NCI-H446 treated with DMSO at 0.1 percent for 48 hours (cell line): ENCODE measurements around the gene C4orf46.
"Not testable (repeated sequence)": the region's sequence is repeated elsewhere in the genome, so short reads cannot be mapped to it uniquely, and the experiment has no call there.

Source experiments
- DNase-seq: peaks from one replicate; lab custom pipeline; 2025; lab: John Stamatoyannopoulos, UW

Gene C4orf46

DNA sequence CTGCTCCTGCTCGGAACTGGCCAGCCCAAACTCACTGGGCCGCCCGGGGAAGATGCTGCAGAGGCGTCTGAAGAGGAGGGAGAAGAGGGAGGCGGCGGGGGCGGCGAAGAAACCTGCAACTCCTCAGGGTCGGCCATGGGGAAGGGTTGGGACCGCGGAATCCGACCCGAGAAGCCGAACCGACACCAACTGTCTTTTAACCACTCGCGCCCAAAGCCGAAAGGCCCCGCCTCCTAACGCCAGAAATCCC lies at the start of gene C4orf46:
TSS of gene C4orf46 (minus strand) at position 223 of the 250 bp plus-strand sequence. CDS start at position 137, 86 bp downstream.
- no peak for DNase-seq

GRCh38 chr4:158715802-158716201 lies 44.1 kb upstream of the C4orf46 start:
- no peak for DNase-seq

DNA sequence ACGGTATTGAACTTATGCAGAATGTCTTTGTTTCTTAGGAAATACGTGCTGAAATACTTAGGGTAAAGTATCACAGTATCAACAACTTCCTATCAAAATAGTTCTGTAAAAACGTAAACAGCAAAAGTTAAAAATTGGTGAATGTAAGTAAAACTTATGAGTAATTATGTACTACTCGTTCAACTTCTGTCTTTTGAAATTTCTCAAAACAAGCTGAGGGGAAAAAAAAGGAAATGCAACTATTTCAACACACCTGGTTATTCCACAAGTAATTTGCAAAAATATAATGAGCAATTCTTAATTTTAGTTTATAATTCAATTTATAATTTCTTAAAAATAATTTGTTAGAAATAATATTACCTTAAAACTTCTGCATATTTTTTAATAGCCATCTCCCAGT lies 43.2 kb upstream of the C4orf46 start:
- DNase-seq: no peak

GRCh38 chr4:158712622-158713021 lies 40.9 kb upstream of the C4orf46 start:
- DNase-seq: not testable (repeated sequence)

DNA sequence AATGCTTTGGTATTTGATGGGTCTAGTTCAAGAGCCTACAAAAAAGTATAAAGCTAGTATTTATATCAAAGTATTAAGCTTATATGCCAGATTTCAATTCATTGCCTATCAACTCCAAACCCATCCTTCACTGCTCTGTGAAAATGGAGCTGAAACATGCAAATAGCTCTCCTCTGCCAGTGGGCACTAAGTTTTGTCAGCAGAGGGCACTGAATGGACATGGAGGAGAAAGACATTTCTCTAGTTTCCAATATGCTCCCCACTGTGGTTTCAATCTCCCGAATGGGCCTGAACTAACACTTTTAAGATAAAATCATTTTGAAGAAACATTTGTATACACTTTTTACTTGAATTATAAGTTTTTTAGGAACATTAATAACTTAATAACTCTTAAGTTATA lies 39.1 kb upstream of the C4orf46 start:
- DNase-seq: no peak

GRCh38 chr4:158704274-158704673 lies 32.6 kb upstream of the C4orf46 start:
- no peak for DNase-seq

DNA sequence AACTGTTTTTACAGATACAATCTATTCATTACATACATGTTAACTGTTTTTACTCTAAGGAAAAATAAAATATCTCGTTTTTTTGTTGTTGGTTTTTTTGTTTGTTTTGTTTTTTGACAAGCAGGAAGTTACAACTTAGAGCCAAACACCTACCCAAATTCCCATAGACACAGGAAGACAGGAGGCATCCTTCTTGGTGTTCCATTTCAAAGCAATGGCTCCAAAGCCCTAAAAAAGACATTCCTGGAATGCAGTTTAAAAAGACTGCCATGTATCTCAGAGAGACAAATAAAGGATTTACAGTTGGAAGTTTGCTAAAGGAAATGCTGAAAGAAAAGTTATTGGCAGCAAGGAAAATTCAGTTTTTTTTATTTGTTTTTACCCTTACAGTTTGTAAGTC lies 17.1 kb upstream of the C4orf46 start:
- no peak for DNase-seq

DNA sequence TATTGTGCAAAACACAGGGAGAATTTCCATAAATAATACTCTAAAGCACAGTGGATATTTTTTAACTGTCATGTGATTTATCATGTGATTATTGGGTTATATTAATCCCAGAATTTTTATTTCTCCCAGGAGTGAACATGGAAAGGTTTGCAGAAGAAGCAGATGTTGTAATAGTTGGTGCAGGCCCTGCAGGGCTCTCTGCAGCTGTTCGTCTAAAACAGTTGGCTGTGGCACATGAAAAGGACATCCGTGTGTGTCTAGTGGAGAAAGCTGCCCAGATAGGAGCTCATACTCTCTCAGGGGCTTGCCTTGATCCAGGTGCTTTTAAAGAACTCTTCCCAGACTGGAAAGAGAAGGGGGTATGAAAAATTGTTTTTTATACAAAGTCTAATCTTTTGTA lies 10.4 kb upstream of the C4orf46 start:
- DNase-seq: no peak

GRCh38 chr4:158681629-158682028 lies 9.9 kb upstream of the C4orf46 start:
- no peak for DNase-seq

- DNase-seq: no peak
These were observed 7.1 kb upstream of the C4orf46 start for GRCh38 chr4:158678767-158679166.

GRCh38 chr4:158676076-158676475 lies 4.4 kb upstream of the C4orf46 start:
- DNase-seq: no peak

- no peak for DNase-seq
These were observed 1.9 kb upstream of the C4orf46 start for GRCh38 chr4:158673633-158674032.

- DNase-seq: peak; percentile 99
These were observed 474 bp upstream of the C4orf46 start, which contains the start of gene ETFDH for GRCh38 chr4:158671915-158672806. TSS of gene ETFDH (plus strand) at chr4:158672296. CDS start at chr4:158672457, 161 bp downstream.

- peak; percentile 31 for DNase-seq
These were observed 567 bp downstream of the C4orf46 start for GRCh38 chr4:158670975-158671664.

- no peak for DNase-seq
These were observed 2.4 kb downstream of the C4orf46 start for GRCh38 chr4:158669310-158669709.

DNA sequence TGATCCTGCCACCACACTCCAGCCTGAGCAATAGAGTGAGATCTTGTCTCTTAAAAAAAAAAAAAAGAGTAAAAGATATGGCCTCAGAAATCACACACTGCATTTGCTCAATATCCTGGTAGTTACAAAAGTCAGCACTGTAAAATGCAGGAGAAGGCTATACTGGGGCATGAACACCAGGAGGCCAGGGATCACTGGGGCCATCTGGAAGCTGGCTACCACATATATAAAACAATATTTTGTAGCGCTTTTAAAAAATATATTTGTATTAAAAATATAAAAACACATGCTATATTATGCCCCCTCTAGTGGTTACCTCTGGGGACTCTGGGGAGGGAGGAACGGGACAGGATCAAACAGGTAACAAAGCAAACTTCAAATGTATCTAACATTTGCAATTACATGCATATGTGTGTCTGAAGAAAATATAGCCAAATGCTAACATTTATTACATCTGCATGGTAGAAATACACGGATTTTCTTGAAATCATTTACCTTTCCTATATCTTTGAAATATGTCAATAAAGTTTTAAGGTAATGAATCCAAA lies 4.0 kb downstream of the C4orf46 start:
- DNase-seq: no peak

GRCh38 chr4:158666892-158667291 lies 4.8 kb downstream of the C4orf46 start:
- DNase-seq: no peak

- no peak for DNase-seq
These were observed 6.9 kb downstream of the C4orf46 start for GRCh38 chr4:158664806-158665205.

GRCh38 chr4:158663707-158664625 lies 7.7 kb downstream of the C4orf46 start:
- DNase-seq: not testable (repeated sequence)

DNA sequence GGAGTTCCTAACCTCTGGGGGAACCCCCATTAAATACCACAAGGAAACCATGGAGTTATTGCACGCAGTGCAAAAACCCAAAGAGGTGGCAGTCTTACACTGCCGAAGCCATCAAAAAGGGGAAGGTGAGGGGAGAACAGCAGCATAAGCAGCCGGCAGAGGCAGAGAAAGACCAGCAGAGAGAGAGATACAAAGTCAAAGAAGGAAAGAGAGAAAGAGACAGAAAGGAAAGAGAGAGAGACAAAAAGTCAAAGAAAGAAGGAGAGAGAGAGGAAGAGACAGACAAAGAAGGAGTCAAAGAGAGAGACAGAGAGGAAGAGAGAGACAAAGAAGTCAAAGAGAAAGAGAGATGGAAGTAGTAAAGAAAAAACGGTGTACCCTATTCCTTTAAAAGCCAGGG lies 8.4 kb downstream of the C4orf46 start:
- DNase-seq: not testable (repeated sequence)

GRCh38 chr4:158657291-158657690 lies 14.4 kb downstream of the C4orf46 start:
- DNase-seq: no peak

DNA sequence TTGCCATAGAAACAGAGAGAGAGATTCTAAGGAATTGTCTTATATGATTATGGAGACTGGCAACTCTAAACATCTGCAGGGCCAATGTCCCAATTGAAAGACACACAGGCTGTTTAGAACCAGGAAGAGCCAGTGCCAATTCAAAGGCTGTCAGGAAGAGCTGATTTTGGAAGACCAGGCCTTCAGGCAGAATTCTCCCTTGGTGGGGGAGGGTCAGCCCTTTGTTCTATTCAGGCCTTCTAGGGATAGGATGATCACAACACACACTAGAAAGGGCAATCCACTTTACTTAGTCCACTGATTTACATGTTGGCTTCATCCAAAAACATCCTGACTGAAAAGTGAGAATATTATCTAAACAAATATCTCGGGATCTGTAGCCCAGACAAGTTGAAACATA lies 15.2 kb downstream of the C4orf46 start:
- DNase-seq: no peak
